Measurements from ENCODE around the gene BCL7A.
"Not testable (repeated sequence)": the region's sequence is repeated elsewhere in the genome, so short reads cannot be mapped to it uniquely, and the experiment has no call there.

BCL7A gene

GRCh38 chr12:121988519-121988918 lies 33.2 kb upstream of the BCL7A start:
- H3K27ac ChIP-seq (ENCODE audit: low read depth, low read length); H3K9ac ChIP-seq (ENCODE audit: low read length); H3K4me1 ChIP-seq (ENCODE audit: insufficient read depth, low read length); H3K4me3 ChIP-seq (ENCODE audit: low read depth in 1 of 2, low read length in 2 of 2); H3K9me3 ChIP-seq (ENCODE audit: low read length); H3K36me3 ChIP-seq (ENCODE audit: insufficient read depth, low read length); H3K27me3 ChIP-seq (ENCODE audit: control insufficient read depth in 1 of 2, insufficient read depth in 2 of 2, low read length in 2 of 2): not testable (repeated sequence)

DNA sequence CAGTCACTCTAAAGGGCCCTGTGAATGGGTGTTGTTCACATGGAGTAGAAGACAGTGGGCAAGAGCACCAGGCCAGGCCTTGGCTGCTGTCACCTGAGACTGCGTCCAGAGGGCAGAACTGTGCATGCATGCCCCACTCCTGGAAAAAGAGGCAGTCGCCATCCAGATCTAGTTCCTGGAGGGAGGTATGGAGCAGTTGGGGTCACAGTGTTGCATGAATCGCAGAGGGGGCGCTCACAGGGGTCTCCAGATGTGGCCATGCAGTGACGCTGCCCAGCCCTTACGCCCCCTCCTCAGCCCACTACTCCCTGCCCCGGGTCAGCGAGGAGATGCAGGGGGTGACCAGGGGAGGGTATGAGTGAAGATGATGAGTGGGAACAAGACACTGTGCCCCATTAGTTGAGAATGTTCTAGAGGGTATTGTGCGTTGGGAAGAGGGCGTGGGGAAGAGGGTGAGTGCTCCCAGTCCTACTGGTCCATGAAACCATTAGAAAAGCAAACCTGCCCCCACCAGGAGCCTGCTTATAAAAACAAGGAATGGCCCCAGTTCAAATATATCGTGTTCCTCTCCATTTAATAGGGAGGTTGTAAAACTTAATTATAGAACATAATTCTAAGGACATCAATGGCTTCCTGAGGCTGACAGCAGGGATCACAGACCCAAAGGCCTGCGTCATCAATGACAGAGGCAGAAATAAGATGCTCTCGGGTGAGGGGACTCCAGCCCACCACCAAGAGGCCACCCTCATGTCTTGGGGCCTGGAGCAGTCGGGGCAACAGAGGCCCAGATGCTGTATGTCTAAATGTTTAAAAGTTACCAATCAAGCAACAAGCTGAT lies 32.2 kb upstream of the BCL7A start:
- Histone ChIP-seq H3K4me1 (ENCODE audit: insufficient read depth, low read length) (no peaks in the 10 kb centered on the region), H3K27ac (ENCODE audit: low read depth, low read length) (no peak overlapping the region), H3K9me3 (ENCODE audit: low read length) (no peaks in the 10 kb centered on the region), H3K4me3 (ENCODE audit: low read depth in 1 of 2, low read length in 2 of 2) (no peak overlapping the region), H3K9ac (ENCODE audit: low read length) (no peak overlapping the region), H3K27me3 (ENCODE audit: control insufficient read depth in 1 of 2, insufficient read depth in 2 of 2, low read length in 2 of 2) (no peaks in the 10 kb centered on the region), H3K36me3 (ENCODE audit: insufficient read depth, low read length) (no peaks in the 10 kb centered on the region)

GRCh38 chr12:121990114-121990647 lies 31.5 kb upstream of the BCL7A start:
- no peak overlapping the region for H3K9ac ChIP-seq (ENCODE audit: low read length)
- no peak overlapping the region for H3K27ac ChIP-seq (ENCODE audit: low read depth, low read length)
- H3K9me3 ChIP-seq (ENCODE audit: low read length): no peaks in the 10 kb centered on the region
- no peaks in the 10 kb centered on the region for H3K4me1 ChIP-seq (ENCODE audit: insufficient read depth, low read length)
- no peak overlapping the region for H3K4me3 ChIP-seq (ENCODE audit: low read depth in 1 of 2, low read length in 2 of 2)
- H3K27me3 ChIP-seq (ENCODE audit: control insufficient read depth in 1 of 2, insufficient read depth in 2 of 2, low read length in 2 of 2): no peaks in the 10 kb centered on the region
- no peaks in the 10 kb centered on the region for H3K36me3 ChIP-seq (ENCODE audit: insufficient read depth, low read length)

DNA sequence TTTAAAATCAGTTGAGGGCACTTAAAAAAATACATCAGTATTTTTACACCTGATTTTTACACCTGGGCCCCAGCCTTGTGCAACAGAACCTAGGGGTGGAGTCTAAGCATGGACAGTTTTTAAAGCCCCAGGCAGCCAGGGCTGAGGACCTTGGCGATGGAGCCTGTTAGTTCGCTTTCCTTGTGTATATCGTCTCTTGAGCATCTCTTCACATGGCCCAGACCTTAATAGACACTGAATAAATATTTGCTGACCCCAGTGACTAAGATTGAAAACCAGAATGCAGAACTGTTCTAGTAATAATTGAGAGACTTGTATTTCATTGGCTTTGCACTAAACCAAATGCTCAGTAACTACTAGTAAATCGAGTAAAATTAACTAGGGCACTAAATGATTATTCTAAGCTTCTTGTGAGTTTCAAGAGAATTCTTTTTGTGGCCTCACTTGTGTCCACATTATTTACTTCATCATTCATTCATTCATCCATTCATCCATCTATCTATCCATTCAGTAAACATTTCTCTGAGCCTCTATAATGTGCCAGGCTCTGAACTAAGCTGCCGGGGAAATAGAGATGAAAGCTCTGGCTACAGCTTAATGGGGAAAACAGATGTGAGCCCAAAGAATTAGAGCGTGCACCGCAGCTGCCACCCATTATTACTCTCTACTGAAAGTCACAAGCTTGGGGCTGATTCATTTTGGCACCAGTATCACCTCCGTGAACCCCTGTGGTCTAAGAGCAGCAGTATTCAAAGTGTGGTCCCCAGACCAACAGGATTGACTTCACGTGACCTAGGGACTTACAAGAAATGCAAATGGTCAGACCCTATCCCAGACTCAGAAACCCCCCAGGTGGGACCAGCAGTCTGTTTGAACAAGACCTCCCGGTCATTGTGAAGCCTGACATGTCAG lies 30.7 kb upstream of the BCL7A start:
- no peaks in the 10 kb centered on the region for H3K4me1 ChIP-seq (ENCODE audit: insufficient read depth, low read length)
- H3K9me3 ChIP-seq (ENCODE audit: low read length): no peaks in the 10 kb centered on the region
- no peak overlapping the region for H3K9ac ChIP-seq (ENCODE audit: low read length)
- no peaks in the 10 kb centered on the region for H3K36me3 ChIP-seq (ENCODE audit: insufficient read depth, low read length)
- no peak overlapping the region for H3K27ac ChIP-seq (ENCODE audit: low read depth, low read length)
- no peak overlapping the region for H3K4me3 ChIP-seq (ENCODE audit: low read depth in 1 of 2, low read length in 2 of 2)
- H3K27me3 ChIP-seq (ENCODE audit: control insufficient read depth in 1 of 2, insufficient read depth in 2 of 2, low read length in 2 of 2): no peaks in the 10 kb centered on the region

DNA sequence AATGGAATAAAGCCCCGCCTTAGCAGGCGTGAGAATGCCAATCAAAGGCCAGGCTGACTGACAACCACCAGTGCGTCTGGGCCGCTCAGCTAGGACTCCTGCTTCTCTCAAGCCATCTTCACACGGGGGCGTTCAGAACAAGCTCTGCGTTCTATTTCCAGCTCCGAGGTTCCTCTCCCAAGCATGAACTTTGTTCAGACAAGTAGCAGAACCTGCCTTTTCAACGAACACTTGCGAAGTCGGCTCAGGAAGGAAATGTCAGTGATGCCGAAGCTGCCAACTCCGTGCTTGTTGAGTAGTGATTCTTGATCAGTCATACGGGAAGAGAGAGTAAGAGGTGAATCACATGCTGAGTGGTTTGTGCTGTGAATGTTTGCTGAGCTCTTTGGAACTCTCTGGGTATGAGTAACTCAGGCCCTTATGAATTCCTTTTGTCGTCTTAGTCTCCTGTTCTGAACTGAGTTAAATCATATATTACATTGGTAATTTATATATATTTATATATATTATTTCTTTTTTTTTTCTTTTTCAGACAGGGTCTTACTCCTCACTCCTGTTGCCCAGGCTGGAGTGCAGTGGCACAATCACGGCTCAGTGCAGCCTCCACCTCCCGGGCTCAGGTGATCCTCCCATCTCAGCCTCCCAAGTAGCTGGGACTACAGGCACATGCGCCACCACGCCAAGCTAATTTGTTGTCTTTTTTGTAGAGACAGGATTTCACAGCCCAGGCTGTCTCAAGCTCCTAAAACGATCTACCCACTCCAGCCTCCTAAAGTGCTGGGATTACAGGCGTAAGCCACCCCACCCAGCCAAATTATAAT lies 29.4 kb upstream of the BCL7A start:
- H3K9ac ChIP-seq (ENCODE audit: low read length): no peak overlapping the region
- no peaks in the 10 kb centered on the region for H3K9me3 ChIP-seq (ENCODE audit: low read length)
- no peak overlapping the region for H3K27ac ChIP-seq (ENCODE audit: low read depth, low read length)
- no peaks in the 10 kb centered on the region for H3K4me1 ChIP-seq (ENCODE audit: insufficient read depth, low read length)
- H3K27me3 ChIP-seq (ENCODE audit: control insufficient read depth in 1 of 2, insufficient read depth in 2 of 2, low read length in 2 of 2): no peaks in the 10 kb centered on the region
- H3K36me3 ChIP-seq (ENCODE audit: insufficient read depth, low read length): no peaks in the 10 kb centered on the region
- H3K4me3 ChIP-seq (ENCODE audit: low read depth in 1 of 2, low read length in 2 of 2): no peak overlapping the region

GRCh38 chr12:121996050-121996944 lies 25.4 kb upstream of the BCL7A start:
- H3K27ac ChIP-seq (ENCODE audit: low read depth, low read length): no peak overlapping the region
- no peak overlapping the region for H3K9ac ChIP-seq (ENCODE audit: low read length)
- H3K9me3 ChIP-seq (ENCODE audit: low read length): no peaks in the 10 kb centered on the region
- H3K27me3 ChIP-seq (ENCODE audit: control insufficient read depth in 1 of 2, insufficient read depth in 2 of 2, low read length in 2 of 2): no peaks in the 10 kb centered on the region
- H3K4me1 ChIP-seq (ENCODE audit: insufficient read depth, low read length): no peaks in the 10 kb centered on the region
- no peaks in the 10 kb centered on the region for H3K36me3 ChIP-seq (ENCODE audit: insufficient read depth, low read length)
- H3K4me3 ChIP-seq (ENCODE audit: low read depth in 1 of 2, low read length in 2 of 2): no peak overlapping the region

DNA sequence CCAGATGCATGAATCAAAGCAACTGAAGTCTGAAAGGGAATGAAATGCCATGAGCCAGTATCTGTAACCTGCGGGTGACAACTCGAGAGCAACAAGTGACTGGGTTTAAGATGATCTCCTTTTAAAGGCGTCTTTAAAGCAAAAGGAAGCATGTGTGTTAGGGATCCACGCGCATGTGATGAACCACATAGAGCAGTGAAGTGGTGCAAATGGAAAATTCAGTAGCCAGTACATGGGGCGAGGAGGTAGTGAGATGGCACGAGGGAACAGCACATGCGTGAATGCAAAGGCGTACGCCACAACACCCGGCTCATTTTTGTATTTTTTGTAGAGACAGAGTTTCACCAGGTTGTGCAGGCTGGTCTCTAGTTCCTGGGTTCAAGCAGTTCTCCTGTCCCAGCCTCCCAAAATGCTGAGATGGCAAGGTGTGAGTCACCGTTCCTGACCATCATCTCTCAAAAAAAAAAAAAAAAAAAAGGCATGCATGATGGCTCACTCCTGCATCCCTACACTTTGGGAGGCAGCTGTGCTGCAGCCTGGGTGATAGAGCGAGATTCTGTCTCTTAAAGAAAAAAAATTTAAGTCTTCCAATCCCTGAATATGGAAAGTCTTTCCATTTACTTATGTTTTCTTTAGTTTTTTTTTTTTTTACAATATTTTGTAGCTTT lies 24.6 kb upstream of the BCL7A start:
- Histone ChIP-seq H3K9ac (ENCODE audit: low read length) (no peak overlapping the region), H3K9me3 (ENCODE audit: low read length) (no peaks in the 10 kb centered on the region), H3K4me1 (ENCODE audit: insufficient read depth, low read length) (no peaks in the 10 kb centered on the region), H3K36me3 (ENCODE audit: insufficient read depth, low read length) (no peaks in the 10 kb centered on the region), H3K4me3 (ENCODE audit: low read depth in 1 of 2, low read length in 2 of 2) (no peak overlapping the region), H3K27ac (ENCODE audit: low read depth, low read length) (no peak overlapping the region), H3K27me3 (ENCODE audit: control insufficient read depth in 1 of 2, insufficient read depth in 2 of 2, low read length in 2 of 2) (no peaks in the 10 kb centered on the region)

DNA sequence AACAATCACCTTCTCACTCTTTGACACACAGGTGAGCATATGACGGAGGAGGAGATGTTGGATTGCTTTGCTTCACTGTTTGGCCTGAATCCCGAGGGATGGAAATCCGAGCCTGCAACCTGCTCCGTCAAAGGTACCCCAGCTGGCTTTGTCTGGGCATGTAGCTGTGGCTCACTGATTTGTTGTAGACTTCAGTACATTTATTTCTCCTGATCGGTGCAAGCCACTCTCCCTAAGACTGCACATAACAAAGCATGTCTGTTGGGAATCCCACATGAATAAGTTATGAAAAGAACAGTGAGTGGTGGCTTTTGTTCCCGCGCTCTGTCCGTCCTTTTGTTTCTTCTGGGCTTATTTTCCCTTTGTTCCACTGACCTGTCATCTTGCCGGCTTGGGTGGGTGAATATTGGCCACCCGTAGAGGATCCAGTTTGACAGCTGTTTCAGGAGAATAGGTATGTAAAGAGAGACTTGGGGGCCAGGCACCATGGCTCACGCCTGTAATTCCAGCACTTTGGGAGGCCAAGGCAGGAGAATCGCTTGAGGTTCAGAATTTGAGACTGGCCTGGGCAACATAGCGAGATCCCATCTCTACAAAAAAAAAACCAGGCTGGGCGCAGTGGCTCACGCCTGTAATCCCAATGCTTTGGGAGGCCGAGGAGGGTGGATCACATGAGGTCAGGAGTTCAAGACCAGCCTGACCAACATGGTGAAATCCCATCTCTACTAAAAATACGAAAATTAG lies 20.0 kb upstream of the BCL7A start:
- Histone ChIP-seq H3K9ac (ENCODE audit: low read length) (no peak overlapping the region), H3K27me3 (ENCODE audit: control insufficient read depth in 1 of 2, insufficient read depth in 2 of 2, low read length in 2 of 2) (no peaks in the 10 kb centered on the region), H3K4me1 (ENCODE audit: insufficient read depth, low read length) (no peaks in the 10 kb centered on the region), H3K4me3 (ENCODE audit: low read depth in 1 of 2, low read length in 2 of 2) (no peak overlapping the region), H3K27ac (ENCODE audit: low read depth, low read length) (no peak overlapping the region), H3K9me3 (ENCODE audit: low read length) (no peaks in the 10 kb centered on the region), H3K36me3 (ENCODE audit: insufficient read depth, low read length) (no peaks in the 10 kb centered on the region)

GRCh38 chr12:122003651-122004611 lies 17.8 kb upstream of the BCL7A start:
- Histone ChIP-seq H3K4me1 (ENCODE audit: insufficient read depth, low read length) (no peaks in the 10 kb centered on the region), H3K36me3 (ENCODE audit: insufficient read depth, low read length) (no peaks in the 10 kb centered on the region), H3K27ac (ENCODE audit: low read depth, low read length) (no peak overlapping the region), H3K4me3 (ENCODE audit: low read depth in 1 of 2, low read length in 2 of 2) (no peak overlapping the region), H3K27me3 (ENCODE audit: control insufficient read depth in 1 of 2, insufficient read depth in 2 of 2, low read length in 2 of 2) (no peaks in the 10 kb centered on the region), H3K9ac (ENCODE audit: low read length) (no peak overlapping the region), H3K9me3 (ENCODE audit: low read length) (no peaks in the 10 kb centered on the region)

Data from muscle layer of colon (tissue), 2 donors.